ENCODE data around the gene ZNF718. TPM values are rescaled to one million over a fixed set of nuclear protein-coding genes. Genes with fewer than 3 reads are reported as not detected.
"Not testable (repeated sequence)": the region's sequence is repeated elsewhere in the genome, so short reads cannot be mapped to it uniquely, and the experiment has no call there.

Gene ZNF718
- total RNA-seq, 2 donors from 2014 or later = 6.5 to 7.6 TPM

- TF ChIP-seq POLR2A (IDR thresholded peaks at IDR 0.05) = no peak
- no peak for TF ChIP-seq CTCF (IDR thresholded peaks at IDR 0.05)
- Histone ChIP-seq H3K36me3 (replicated peaks in 1 of 2; ENCODE audit: insufficient read depth in 1 of 2, low read depth in 2 of 2) (no peaks in the 10 kb centered on the region), H3K4me1 (no peaks in the 10 kb centered on the region), H3K4me3 (no peak overlapping the region), H3K27ac (no peak overlapping the region), H3K27me3 (peaks cover 0 to 2% of the 10 kb centered on the region in 2 donors), H3K9me3 (peaks cover 0 to 58% (median 0%) of the 10 kb centered on the region in 3 donors)
- WGBS, 2 donors = 88 to 96% methylated on average over 1 of the region's 1 CpG
- ATAC-seq = no peak
- intact Hi-C loops (cut with DNase I) = no loop called here
- no peak for DNase-seq
Measured at GRCh38 chr4:146621-147020, 22.3 kb downstream of the ZNF718 start.

- H3K4me3 ChIP-seq = no peak overlapping the region
- H3K27ac ChIP-seq = no peak overlapping the region
- TF ChIP-seq POLR2A (IDR thresholded peaks at IDR 0.05) = no peak
- no peak for TF ChIP-seq CTCF (IDR thresholded peaks at IDR 0.05)
- intact Hi-C loops (cut with DNase I) = no loop called here
- H3K9me3 ChIP-seq = peaks cover 0 to 53% (median 0%) of the 10 kb centered on the region in 3 donors
- peaks cover 0 to 2% of the 10 kb centered on the region in 2 donors for H3K27me3 ChIP-seq
- no peaks in the 10 kb centered on the region for H3K4me1 ChIP-seq
- ATAC-seq = no peak
- no peaks in the 10 kb centered on the region for H3K36me3 ChIP-seq (replicated peaks in 1 of 2; ENCODE audit: insufficient read depth in 1 of 2, low read depth in 2 of 2)
- no peak for DNase-seq
- 96 to 100% methylated on average over 4 of the region's 4 CpGs for WGBS, 2 donors
Measured at GRCh38 chr4:147233-147632, 22.9 kb downstream of the ZNF718 start.

- Histone ChIP-seq H3K27me3 (no peaks in the 10 kb centered on the region), H3K4me1 (no peaks in the 10 kb centered on the region), H3K36me3 (replicated peaks in 1 of 2; ENCODE audit: insufficient read depth in 1 of 2, low read depth in 2 of 2) (peaks cover 4% of the 10 kb centered on the region in 2 donors), H3K27ac (no peak overlapping the region), H3K4me3 (no peak overlapping the region), H3K9me3 (peaks cover 0 to 60% (median 13%) of the 10 kb centered on the region in 3 donors)
- WGBS, 2 donors = 92 to 95% methylated on average over 4 of the region's 4 CpGs
- intact Hi-C loops (cut with DNase I) = no loop called here
- no peak for DNase-seq
- TF ChIP-seq CTCF (IDR thresholded peaks at IDR 0.05) (no peak), POLR2A (IDR thresholded peaks at IDR 0.05) (no peak)
- ATAC-seq = no peak
Measured at GRCh38 chr4:161496-162284, 37.4 kb downstream of the ZNF718 start.

- WGBS, 2 donors = 97% methylated on average over 3 of the region's 3 CpGs
- H3K27ac ChIP-seq; H3K36me3 ChIP-seq (replicated peaks in 1 of 2; ENCODE audit: insufficient read depth in 1 of 2, low read depth in 2 of 2); intact Hi-C loops (cut with DNase I); DNase-seq; H3K4me3 ChIP-seq; H3K4me1 ChIP-seq; H3K27me3 ChIP-seq; ATAC-seq: not testable (repeated sequence)
- peaks cover 0 to 63% (median 3%) of the 10 kb centered on the region in 3 donors for H3K9me3 ChIP-seq
Measured at GRCh38 chr4:169640-170039, 45.3 kb downstream of the ZNF718 start.

- H3K36me3 ChIP-seq (replicated peaks in 1 of 2; ENCODE audit: insufficient read depth in 1 of 2, low read depth in 2 of 2); ATAC-seq; H3K27ac ChIP-seq; DNase-seq; H3K4me1 ChIP-seq; H3K27me3 ChIP-seq; intact Hi-C loops (cut with DNase I); H3K4me3 ChIP-seq: not testable (repeated sequence)
- peaks cover 0 to 61% (median 0%) of the 10 kb centered on the region in 3 donors for H3K9me3 ChIP-seq
- 94 to 96% methylated on average over 9 to 10 of the region's 10 CpGs for WGBS, 2 donors
Measured at GRCh38 chr4:171318-171717, 47.0 kb downstream of the ZNF718 start.
